Calu3 (cell line): Measurements from ENCODE around the gene CTNND2. TPM values are rescaled to one million over a fixed set of nuclear protein-coding genes. Genes with fewer than 3 reads are reported as not detected.

Source experiments
- BruUV-seq: library from RNA; stranded (reverse); fragments of 400-500 nt; replicated peaks from 2 replicates; lab custom pipeline; 2021; lab: Mats Ljungman, UMichigan
- CTCF ChIA-PET: fragments of 300-600 bp; sonication (Branson Sonifier 250); formaldehyde crosslinking; loops from one replicate; lab custom pipeline; 2022; ENCODE audit warnings: antibody characterized with exemption; lab: Charles Lee
- DNase-seq: peaks from one replicate; pipeline ENCODE4 v3.0.0; 2022
- H3K27ac Mint-ChIP-seq: one replicate; pipeline ENCODE4 v1.8.0; 2022; ENCODE audit warnings: mixed read lengths; ENCODE audit not compliant: unreplicated experiment
- H3K27me3 Mint-ChIP-seq: one replicate; pipeline ENCODE4 v1.8.0; 2022; ENCODE audit warnings: mixed read lengths; ENCODE audit not compliant: unreplicated experiment
- H3K36me3 Mint-ChIP-seq: one replicate; pipeline ENCODE4 v1.8.0; 2022; ENCODE audit warnings: mild to moderate bottlenecking, moderate library complexity, mixed read lengths; ENCODE audit not compliant: insufficient read depth, unreplicated experiment
- H3K4me1 Mint-ChIP-seq: one replicate; pipeline ENCODE4 v1.8.0; 2022; ENCODE audit warnings: mild to moderate bottlenecking, low read depth, mixed read lengths; ENCODE audit not compliant: unreplicated experiment
- H3K4me3 Mint-ChIP-seq: one replicate; pipeline ENCODE4 v1.8.0; 2022; ENCODE audit warnings: mild to moderate bottlenecking, low read depth, moderate library complexity, mixed read lengths; ENCODE audit not compliant: unreplicated experiment
- H3K9me3 Mint-ChIP-seq: one replicate; pipeline ENCODE4 v1.8.0; 2022; ENCODE audit warnings: low read depth, mixed read lengths; ENCODE audit not compliant: unreplicated experiment
- intact Hi-C: fragments of 100-400 bp; cut with micrococcal nuclease; formaldehyde crosslinking; loops from one replicate; pipeline ENCODE4 v1.10.0; 2022; ENCODE audit not compliant: unreplicated experiment
- total RNA-seq: library from RNA; stranded (reverse); gene quantifications from 2 replicates; pipeline ENCODE4 v1.2.3, GENCODE V29; 2022
- TF ChIP-seq, protein P1 (sequence below): fragments of 200-600 bp; IDR thresholded peaks from one replicate; pipeline ENCODE4 v1.8.0; 2022; ENCODE audit warnings: antibody characterized with exemption; ENCODE audit not compliant: unreplicated experiment

Gene CTNND2
- total RNA-seq, 1 experiment from 2014 or later: 19.6 TPM

DNA sequence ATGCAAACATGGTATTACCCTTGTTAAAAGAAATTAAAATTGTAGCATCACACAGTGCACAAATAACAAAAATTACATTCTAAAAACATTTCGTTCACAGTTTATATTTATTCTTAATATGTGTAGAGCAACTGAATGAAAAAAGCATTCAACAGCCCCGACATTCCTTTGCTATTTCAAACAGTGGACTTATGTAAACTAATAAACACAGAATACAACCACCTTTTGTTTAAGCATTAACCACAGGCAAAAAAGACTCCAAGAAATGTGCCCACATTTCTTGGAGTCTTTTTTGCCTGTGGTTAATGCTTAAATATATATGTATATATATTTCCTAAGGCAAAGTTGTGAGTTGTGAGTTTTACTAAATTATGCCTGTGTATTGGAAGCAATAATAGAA, 610.7 kb downstream of the CTNND2 start:
- no peak overlapping the region for H3K27ac Mint-ChIP-seq
- H3K4me1 Mint-ChIP-seq: peaks cover 7% of the 10 kb centered on the region
- CTCF ChIA-PET: interaction anchor here (1.2 kb wide), 1 partner anchor 28 kb away, joined by 3 read pairs; no protein-coding TSS in a partner anchor
- intact Hi-C loops: loop anchor here (1.0 kb wide), 1 partner anchor 326 kb away; no protein-coding TSS in a partner anchor
- peaks cover 4% of the 10 kb centered on the region for H3K9me3 Mint-ChIP-seq
- TF ChIP-seq, protein P1, sequence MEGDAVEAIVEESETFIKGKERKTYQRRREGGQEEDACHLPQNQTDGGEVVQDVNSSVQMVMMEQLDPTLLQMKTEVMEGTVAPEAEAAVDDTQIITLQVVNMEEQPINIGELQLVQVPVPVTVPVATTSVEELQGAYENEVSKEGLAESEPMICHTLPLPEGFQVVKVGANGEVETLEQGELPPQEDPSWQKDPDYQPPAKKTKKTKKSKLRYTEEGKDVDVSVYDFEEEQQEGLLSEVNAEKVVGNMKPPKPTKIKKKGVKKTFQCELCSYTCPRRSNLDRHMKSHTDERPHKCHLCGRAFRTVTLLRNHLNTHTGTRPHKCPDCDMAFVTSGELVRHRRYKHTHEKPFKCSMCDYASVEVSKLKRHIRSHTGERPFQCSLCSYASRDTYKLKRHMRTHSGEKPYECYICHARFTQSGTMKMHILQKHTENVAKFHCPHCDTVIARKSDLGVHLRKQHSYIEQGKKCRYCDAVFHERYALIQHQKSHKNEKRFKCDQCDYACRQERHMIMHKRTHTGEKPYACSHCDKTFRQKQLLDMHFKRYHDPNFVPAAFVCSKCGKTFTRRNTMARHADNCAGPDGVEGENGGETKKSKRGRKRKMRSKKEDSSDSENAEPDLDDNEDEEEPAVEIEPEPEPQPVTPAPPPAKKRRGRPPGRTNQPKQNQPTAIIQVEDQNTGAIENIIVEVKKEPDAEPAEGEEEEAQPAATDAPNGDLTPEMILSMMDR: no peak
- DNase-seq: no peak
- no TSS peak for BruUV-seq
- H3K36me3 Mint-ChIP-seq: no peaks in the 10 kb centered on the region
- H3K4me3 Mint-ChIP-seq: no peak overlapping the region
- peaks cover 24% of the 10 kb centered on the region for H3K27me3 Mint-ChIP-seq

DNA sequence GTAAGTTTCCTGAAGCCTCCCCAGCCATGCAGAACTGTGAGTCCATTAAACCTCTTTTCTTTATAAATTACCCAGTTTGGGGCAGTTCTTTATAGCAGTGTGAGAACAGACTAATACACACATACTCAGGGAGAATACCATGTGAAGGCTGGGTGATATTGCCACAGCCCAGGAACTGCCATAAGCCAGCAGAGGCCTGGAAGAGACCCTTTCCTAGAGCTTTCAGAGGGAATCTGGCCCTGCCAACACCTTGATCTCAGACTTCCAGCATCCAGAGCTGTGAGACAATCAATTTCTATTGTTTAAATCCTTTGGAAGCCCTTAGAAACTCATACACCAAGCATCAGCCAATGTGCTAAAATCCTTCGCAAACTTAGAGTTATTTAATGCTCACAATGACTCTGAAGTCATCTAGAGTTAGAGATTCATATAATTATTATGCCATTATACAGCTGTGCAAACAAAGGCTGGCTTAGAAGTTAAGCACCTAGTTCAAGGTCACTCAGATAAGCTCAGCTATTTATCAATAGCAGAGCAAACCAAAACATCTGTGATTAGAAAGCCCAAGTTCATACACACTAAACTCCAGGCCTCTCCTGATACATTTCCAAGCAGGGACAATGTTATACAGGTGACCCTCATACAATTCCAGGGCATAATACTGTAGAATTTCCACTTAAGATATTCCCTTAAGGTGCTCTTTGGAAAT, 611.4 kb downstream of the CTNND2 start:
- no TSS peak for BruUV-seq
- no peak overlapping the region for H3K27ac Mint-ChIP-seq
- H3K27me3 Mint-ChIP-seq: peaks cover 25% of the 10 kb centered on the region
- H3K9me3 Mint-ChIP-seq: peaks cover 4% of the 10 kb centered on the region
- peaks cover 7% of the 10 kb centered on the region for H3K4me1 Mint-ChIP-seq
- no peaks in the 10 kb centered on the region for H3K36me3 Mint-ChIP-seq
- H3K4me3 Mint-ChIP-seq: no peak overlapping the region
- intact Hi-C loops: loop anchor here (1.0 kb wide), 1 partner anchor 326 kb away; no protein-coding TSS in a partner anchor
- DNase-seq: no peak
- TF ChIP-seq, protein P1: no peak
- CTCF ChIA-PET: interaction anchor here (1.2 kb wide), 1 partner anchor 29 kb away, joined by 3 read pairs; no protein-coding TSS in a partner anchor

DNA sequence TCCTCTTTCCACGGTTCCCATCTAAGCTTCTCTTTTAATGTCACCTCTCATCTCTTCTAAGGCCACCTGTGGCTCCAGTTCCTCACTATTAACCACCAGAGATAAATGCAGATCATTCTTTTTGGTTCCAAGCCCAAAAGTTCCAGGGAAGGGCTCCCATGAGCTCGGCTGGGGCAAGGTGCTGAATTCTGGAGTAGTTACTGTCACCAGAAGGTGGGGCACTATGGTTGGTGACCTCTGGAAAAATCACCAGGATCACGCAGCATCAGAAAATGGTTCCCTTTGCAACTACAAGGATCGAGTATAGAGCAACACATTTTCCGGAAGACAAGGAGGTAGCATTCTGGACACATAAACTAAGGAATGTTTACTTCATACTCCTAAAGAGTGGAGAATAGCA, 614.5 kb downstream of the CTNND2 start:
- no peak for DNase-seq
- H3K27me3 Mint-ChIP-seq: peaks cover 34% of the 10 kb centered on the region
- H3K27ac Mint-ChIP-seq: no peak overlapping the region
- peaks cover 4% of the 10 kb centered on the region for H3K9me3 Mint-ChIP-seq
- no peak overlapping the region for H3K4me3 Mint-ChIP-seq
- TF ChIP-seq, protein P1: no peak
- H3K4me1 Mint-ChIP-seq: peaks cover 7% of the 10 kb centered on the region
- H3K36me3 Mint-ChIP-seq: no peaks in the 10 kb centered on the region
- intact Hi-C loops: no loop called here
- CTCF ChIA-PET: no interaction called here
- no TSS peak for BruUV-seq

DNA sequence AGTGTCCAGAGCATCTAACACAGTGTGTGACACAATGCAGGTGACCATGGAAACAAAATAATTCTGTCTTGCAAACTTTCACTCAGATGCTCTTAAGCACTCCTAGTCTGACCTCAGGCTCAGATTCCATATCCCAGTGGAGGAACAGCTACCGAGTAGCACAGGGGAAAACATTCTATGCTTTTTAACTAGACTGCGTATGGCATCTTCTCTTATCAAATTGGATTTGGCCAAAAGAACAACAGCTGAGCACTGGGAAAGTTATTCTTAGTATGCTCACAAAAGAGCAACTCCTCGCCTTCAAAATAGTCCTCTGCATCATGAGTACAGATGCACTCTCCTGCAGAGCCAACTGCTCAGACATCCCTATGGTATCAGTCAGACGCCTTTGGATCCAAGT, 615.0 kb downstream of the CTNND2 start:
- intact Hi-C loops: no loop called here
- CTCF ChIA-PET: no interaction called here
- DNase-seq: no peak
- Mint-ChIP-seq H3K4me1 (peaks cover 7% of the 10 kb centered on the region), H3K36me3 (no peaks in the 10 kb centered on the region), H3K4me3 (no peak overlapping the region), H3K9me3 (peaks cover 4% of the 10 kb centered on the region), H3K27ac (no peak overlapping the region), H3K27me3 (peaks cover 34% of the 10 kb centered on the region)
- BruUV-seq: no TSS peak
- TF ChIP-seq, protein P1: no peak
